Forelimb muscle (tissue), 1 donor: ENCODE data around the gene REXO2. TPM values are rescaled to one million over a fixed set of nuclear protein-coding genes. Genes with fewer than 3 reads are reported as not detected.

Experiments
- DNase-seq: peaks from one replicate; pipeline ENCODE4 v3.0.0-alpha.2; 2013; ENCODE audit warnings: low read depth
- polyA plus RNA-seq: library from polyadenylated mRNA; unstranded; fragments of 120-200 nt; gene quantifications from one replicate; pipeline ENCODE4 v1.2.1, GENCODE V29; 2013; ENCODE audit not compliant: insufficient read length

The REXO2 gene
- 52.2 TPM for polyA plus RNA-seq

GRCh38 chr11:114439229-114440120, at the start of gene REXO2:
Gene REXO2 (plus strand): TSS chr11:114439467. CDS start chr11:114439529, 62 bp downstream.
- peak; percentile 91 for DNase-seq

- no peak for DNase-seq
Observed at GRCh38 chr11:114392735-114393667, 46.3 kb upstream of the REXO2 start.

GRCh38 chr11:114395736-114396135, 43.5 kb upstream of the REXO2 start:
- DNase-seq, result no peak

- no peak for DNase-seq
Observed at GRCh38 chr11:114396916-114397315, 42.4 kb upstream of the REXO2 start.

GRCh38 chr11:114397349-114397982, 41.8 kb upstream of the REXO2 start:
- no peak for DNase-seq

- no peak for DNase-seq
Observed at GRCh38 chr11:114398303-114398920, 40.9 kb upstream of the REXO2 start.

- no peak for DNase-seq
Observed at GRCh38 chr11:114399490-114400215, 39.6 kb upstream of the REXO2 start.

- DNase-seq, result peak; percentile 91
Observed at GRCh38 chr11:114400216-114400914, 38.9 kb upstream of the REXO2 start, which contains the start of the genes C11orf71 and RBM7. Gene C11orf71 (minus strand): TSS chr11:114400511. CDS start chr11:114400331, 180 bp downstream. Gene RBM7 (plus strand): TSS chr11:114400666. CDS start chr11:114400672, 6 bp downstream.

GRCh38 chr11:114400915-114401223, 38.4 kb upstream of the REXO2 start:
- no peak for DNase-seq

GRCh38 chr11:114401311-114401710, 38.0 kb upstream of the REXO2 start:
- DNase-seq, result no peak

- no peak for DNase-seq
Observed at GRCh38 chr11:114412946-114413345, 26.3 kb upstream of the REXO2 start.

- DNase-seq, result no peak
Observed at GRCh38 chr11:114413958-114414357, 25.3 kb upstream of the REXO2 start.

GRCh38 chr11:114416441-114416961, 22.8 kb upstream of the REXO2 start:
- DNase-seq, result no peak

GRCh38 chr11:114426280-114426679, 13.0 kb upstream of the REXO2 start:
- no peak for DNase-seq

- no peak for DNase-seq
Observed at GRCh38 chr11:114430290-114430689, 9.0 kb upstream of the REXO2 start.

GRCh38 chr11:114432893-114433292, 6.4 kb upstream of the REXO2 start:
- no peak for DNase-seq

GRCh38 chr11:114433376-114433775, 5.9 kb upstream of the REXO2 start:
- no peak for DNase-seq

- no peak for DNase-seq
Observed at GRCh38 chr11:114438303-114438702, 964 bp upstream of the REXO2 start.

- peak; percentile 6 for DNase-seq
Observed at GRCh38 chr11:114440121-114440860, 1.0 kb downstream of the REXO2 start.
